NCI-H2196 (cell line): ENCODE results near the gene KAT7.
"Not testable (repeated sequence)": the region's sequence is repeated elsewhere in the genome, so short reads cannot be mapped to it uniquely, and the experiment has no call there.

Source experiments
- DNase-seq: peaks from one replicate; lab custom pipeline; 2025; ENCODE audit not compliant: unreplicated experiment; lab: John Stamatoyannopoulos, UW

The KAT7 gene

DNA sequence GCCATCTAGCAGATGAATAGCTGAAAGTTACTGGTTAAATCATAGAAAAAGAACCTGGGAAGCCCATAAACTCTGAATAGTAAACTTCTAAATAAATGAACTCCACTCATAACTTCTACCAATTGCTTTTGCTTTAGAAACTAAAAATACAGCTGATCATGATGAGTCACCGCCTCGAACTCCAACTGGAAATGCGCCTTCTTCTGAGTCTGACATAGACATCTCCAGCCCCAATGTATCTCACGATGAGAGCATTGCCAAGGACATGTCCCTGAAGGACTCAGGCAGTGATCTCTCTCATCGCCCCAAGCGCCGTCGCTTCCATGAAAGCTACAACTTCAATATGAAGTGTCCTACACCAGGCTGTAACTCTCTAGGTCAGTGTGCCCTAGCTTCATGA is 9.7 kb downstream of the KAT7 start:
- DNase-seq, result no peak

GRCh38 chr17:49798738-49799137 is 10.3 kb downstream of the KAT7 start:
- no peak for DNase-seq

DNA sequence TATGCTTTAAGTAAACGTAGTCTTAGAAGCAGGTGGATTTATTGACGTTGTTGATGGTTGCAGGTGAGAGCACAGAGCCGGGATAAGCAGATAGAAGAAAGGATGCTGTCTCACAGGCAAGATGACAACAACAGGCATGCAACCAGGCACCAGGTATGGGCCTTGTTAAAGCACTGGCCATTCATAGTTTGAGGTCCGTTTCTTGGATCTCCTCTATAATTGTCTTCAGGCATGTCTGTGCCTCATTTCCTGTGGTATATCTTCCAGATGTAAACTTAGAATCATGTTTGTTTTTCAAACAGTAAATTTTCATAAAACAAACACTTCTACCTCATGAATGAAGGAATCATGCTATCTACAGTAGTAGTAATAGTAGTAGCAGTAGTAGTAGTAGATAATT is 20.6 kb downstream of the KAT7 start:
- no peak for DNase-seq

DNA sequence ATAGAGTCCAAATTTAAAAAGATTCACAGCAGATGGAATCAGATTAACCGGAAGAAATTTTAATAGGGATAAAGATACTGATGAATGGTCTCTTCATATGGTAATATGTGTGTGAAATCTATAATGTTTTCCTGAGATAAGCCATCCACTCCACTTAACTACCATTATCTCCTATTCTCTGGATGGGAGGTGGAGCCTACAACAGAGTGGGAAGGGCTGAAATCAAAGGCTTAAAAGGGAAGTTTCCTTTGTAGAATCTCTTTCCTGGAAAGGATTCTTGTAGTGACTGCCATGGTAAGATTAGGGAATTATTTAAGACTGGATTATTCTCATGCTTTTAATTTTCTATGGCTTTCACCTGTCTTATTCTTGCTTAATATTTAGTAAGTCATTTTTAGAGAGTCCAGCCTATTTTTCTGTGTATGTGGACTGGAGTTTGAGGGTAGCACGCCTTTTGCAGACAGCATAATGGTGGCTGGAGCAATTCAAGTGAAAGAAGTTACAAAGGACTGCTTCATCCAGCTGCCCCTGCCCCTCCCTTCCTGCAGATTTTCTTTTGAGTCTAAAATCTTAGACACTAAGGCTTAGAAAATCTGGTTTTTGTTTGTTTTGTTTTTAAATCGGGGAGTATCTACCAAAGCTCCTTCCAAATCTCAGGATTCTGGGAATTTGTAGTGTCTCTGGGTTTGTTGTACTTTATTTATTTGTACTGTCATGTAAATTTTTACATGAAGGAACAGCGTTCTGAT is 26.5 kb downstream of the KAT7 start:
- DNase-seq, result no peak

DNA sequence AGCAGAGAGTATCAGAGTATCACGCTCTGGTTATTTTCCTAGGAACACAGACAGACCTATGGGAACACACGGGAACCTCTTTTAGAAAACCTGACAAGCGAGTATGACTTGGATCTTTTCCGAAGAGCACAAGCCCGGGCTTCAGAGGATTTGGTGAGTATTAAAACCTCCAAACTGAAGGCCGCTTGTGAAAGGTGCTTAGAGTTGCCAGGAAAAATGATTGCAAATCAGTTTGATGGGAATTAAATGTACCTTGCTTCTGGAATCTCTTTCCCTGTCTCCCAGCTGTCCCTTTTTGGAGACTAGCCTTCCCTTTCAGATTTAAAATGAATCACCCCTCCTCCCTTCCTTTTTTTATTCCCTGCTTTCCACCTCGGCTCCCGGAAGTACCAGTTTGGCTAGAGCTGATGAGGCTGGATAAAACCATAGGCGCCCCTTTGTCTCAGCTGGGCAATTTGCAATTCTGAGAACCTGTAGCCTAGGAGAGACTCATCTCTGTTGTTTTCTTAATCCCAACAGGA is 27.3 kb downstream of the KAT7 start:
- no peak for DNase-seq

GRCh38 chr17:49817993-49818392 is 29.5 kb downstream of the KAT7 start:
- no peak for DNase-seq

DNA sequence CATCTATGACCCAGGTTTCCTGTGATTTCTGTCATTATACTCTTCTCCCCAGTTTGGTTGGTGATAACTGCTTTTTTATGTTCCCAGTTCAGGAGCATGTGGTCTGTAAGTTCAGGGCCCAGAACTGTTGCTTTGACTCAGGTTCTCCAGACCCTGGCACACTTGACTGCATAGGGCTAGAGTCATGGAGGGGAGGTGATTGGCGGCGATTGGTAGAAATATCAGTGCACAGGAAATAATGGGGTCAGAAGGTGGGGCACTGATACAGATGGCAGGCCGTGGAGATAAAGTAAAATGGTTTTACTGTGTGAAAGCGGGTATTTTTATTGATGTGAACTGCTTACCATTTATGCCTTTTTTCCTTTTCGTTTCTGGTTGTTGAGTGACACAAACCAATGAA is 30.7 kb downstream of the KAT7 start:
- DNase-seq, result no peak

- DNase-seq, result no peak
Measured at GRCh38 chr17:49819651-49820050, 31.2 kb downstream of the KAT7 start.

DNA sequence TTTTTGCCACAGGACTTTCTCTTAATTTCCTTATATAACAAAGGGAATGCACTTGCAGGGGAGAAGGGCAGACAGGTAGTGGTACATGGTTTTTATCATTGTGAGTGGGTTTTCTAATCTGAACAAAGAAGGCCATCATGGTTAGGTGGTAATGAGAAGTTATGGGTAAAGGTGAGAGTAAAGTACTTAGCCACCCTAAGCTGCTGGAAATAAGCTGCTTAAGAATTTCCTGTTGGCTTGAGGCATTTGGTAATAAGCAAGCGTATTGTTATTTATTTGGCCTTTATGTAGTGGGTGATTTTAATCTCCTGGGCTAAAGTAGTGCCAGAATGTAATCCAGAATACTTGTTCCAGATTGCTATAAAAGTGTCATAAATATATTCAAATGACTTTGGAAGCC is 32.3 kb downstream of the KAT7 start:
- no peak for DNase-seq

DNA sequence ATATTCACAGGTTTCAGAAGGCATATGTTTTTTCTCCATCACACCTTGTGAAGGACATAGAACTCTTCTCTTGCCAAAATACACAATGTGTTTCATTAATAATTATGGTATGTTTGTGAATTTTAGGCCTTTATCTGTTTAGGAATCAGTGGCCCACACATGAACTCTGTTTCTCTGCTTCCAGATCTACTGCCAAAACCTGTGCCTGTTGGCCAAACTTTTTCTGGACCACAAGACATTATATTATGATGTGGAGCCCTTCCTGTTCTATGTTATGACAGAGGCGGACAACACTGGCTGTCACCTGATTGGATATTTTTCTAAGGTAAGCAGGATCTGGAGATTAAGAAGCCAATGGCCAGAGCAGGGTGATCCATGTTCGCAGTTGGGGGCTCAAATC is 33.0 kb downstream of the KAT7 start:
- DNase-seq, result no peak

GRCh38 chr17:49821916-49822315 is 33.4 kb downstream of the KAT7 start:
- DNase-seq, result no peak

DNA sequence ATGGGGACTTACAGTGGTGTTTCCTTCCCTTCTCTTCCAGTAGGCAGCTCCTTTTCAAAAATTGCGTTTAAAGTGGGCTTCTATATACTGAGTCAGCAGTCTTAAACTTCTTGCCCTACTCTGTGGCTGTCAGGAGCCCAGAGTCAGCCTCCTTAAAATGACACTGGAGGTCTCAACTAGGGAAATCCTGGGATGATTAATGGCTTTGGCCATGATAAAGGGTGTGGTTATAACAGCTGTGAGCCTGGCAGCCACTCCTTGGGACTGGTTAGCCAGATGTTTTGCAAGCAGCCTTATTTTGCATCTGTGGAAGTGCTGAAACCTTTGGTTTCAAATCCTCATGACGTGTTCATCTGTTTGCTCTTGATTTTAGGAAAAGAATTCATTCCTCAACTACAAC is 34.3 kb downstream of the KAT7 start:
- no peak for DNase-seq

GRCh38 chr17:49823614-49824013 is 35.1 kb downstream of the KAT7 start:
- DNase-seq, result no peak

DNA sequence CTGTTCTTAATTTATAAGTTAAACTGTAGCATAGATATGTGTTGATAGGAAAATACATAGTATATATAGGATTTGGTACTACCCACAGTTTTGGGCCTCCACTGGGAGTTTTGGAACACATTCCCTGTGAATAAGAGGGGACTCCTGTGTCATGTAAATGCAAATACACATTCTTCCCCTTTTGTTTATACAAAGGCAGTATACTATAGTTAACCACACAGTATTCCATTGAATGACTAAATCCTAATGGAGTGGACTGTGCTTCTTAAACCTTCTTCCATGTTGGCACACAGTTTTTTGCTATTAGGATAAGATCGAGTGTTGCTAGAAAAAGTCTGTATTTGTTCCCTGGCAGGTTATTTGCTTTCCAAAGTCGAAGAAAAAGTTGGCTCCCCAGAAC is 37.2 kb downstream of the KAT7 start:
- no peak for DNase-seq

GRCh38 chr17:49828325-49828724 is 39.8 kb downstream of the KAT7 start:
- DNase-seq, result not testable (repeated sequence)

DNA sequence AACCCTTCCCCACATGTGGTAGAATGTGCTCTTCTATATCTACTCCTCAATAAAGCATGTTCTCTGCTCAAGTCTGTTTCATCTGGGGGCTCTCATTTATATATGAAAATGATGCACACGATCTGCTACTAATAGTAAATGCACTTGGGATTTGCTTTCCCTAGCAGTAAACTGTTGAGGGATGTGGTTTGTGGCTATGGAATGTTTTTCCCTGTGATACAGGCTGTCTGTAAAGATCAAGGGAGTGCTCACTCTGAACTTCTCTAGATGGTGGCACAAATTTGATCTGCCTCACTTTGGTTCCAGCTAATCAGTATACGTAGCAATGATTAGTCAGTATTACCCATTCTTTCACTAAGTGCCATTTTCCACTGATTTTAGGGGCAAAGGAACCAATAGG is 40.5 kb downstream of the KAT7 start:
- no peak for DNase-seq

DNA sequence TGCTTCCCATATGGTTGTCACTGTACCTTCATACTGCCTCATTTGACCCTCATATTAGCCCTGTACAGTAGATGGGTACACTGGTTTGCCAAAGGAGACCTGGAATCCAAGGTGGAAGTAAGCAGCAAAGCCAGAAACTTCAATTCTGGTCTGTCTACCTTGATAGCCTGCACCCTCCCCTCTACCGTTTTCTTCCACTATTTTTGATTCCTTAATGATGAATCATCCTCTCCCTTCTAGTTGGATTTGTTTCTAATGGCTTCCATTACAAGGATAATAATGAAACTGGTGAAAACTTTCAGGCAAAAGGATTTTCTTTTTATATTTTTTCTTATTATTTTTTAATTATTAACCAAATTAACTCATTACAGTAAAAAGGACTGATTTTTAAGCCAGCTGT is 42.1 kb downstream of the KAT7 start:
- no peak for DNase-seq

GRCh38 chr17:49832840-49833599 is 44.5 kb downstream of the KAT7 start:
- no peak for DNase-seq

DNA sequence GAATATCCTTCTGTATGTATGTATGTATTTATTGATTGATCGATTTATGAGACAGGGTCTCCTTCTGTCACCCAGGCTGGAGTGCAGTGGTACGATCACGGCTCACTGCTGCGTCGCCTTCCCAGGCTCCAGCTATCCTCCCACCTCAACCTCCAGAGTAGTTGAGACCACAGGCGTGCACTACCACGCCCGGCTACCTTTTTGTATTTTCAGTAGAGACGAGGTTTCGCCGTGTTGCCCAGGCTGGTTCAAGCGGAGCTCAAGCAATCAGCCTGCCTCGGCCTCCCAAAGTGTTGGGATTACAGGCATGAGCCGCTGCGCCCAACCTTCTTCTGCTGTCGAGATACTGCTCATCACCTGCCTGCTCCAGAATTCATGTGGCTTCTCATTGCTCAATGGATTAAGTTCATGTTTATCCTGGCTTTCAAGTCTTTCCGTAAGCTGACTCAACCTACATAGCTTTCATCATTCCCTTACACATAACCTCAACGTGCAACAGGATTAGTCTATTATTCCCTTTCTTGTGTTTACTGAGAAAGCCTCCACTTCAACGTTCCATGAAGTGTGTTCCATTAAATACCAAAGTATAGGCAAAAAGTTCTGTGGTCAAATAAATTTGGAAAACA is 45.8 kb downstream of the KAT7 start:
- DNase-seq, result no peak

DNA sequence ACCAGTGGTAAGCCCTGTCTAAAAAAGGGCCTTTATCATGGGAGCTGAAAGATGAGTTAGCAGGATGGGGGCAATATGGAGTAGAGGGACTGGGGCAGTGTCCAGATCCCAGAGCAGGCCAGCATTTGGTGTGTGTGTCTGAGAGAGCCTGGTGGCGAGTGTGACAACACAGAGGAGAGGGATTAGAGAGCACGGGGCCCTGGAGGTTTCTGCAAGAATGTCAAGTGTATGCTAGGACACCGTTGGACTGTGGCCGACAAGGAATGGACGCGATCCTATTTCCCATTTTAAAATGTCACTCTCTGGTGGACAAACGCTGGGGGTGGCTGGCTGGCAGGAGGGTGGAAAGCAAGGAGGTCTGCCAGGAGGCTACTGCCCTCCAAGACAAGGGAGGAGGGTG is 47.0 kb downstream of the KAT7 start:
- DNase-seq, result no peak

DNA sequence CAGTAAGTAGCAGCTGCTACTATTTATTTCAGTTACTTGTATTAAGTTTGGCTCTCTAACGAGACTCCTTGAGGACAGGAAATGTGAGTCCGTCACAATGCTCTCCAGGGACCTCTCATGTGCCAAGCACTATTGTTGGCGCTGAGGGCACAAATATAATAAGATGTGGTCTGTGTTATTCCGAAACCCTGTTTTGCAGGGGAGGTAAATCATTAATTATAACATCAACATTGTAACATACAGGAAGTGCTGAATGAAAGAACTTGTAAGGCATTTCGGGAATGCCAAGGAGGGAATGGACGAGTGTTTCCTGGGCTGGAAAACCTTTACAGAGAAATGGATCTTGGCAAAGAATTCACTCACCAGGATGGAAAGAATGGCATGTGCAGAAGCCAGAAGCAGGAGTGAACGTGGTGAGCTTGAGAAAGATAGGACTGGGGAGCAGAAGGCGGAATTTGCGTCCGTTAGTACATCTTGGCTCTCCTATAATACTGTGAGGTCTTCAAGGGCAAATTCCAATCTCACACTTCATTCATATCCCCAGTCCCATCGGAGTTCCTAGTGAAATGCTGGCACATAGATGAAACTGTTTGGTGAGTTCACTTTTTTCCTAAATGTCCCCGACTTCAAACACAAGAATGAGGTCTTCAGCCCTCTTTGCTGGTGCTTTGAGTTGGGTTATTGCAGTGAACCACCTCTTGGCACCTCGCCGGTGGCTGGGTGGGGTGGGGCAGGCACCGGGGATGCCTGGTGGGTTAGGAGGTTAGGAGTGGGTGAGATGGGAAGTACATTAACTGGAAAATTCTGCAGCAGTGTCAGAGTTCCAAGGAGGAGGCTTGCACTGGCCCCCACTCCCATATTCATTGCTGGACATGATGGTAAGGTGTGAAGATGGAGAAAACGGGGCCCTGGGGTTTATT is 47.9 kb downstream of the KAT7 start:
- DNase-seq, result no peak
